HG02943 (cell line): ENCODE measurements around the gene MKX.
"Not testable (repeated sequence)": the region's sequence is repeated elsewhere in the genome, so short reads cannot be mapped to it uniquely, and the experiment has no call there.

Experiments
- ATAC-seq: cut with Tn5 transposase; IDR thresholded peaks from one replicate; pipeline ENCODE4 v1.9.1; 2021; ENCODE audit warnings: mild to moderate bottlenecking, low read depth, moderate library complexity; ENCODE audit not compliant: unreplicated experiment

Gene MKX

DNA sequence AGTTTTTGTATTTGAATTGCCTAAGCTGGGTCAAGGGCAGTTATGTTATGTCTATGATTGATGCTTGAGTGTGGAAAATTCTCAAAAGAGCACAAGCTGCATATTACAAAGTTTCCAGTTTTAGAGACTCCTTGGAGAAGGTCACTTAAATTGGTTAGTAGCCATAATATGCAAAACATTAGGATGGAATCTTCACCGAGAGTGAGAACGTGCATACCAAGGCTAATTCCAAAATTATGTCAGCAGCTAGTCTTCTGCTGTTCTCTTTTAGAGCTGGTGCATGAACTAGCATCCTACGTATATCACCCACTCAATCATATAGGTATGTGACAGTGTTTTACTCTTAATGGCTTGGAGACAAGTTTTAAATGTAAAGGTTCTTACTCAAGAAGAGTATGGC, 49.2 kb downstream of the MKX start:
- ATAC-seq: no peak

DNA sequence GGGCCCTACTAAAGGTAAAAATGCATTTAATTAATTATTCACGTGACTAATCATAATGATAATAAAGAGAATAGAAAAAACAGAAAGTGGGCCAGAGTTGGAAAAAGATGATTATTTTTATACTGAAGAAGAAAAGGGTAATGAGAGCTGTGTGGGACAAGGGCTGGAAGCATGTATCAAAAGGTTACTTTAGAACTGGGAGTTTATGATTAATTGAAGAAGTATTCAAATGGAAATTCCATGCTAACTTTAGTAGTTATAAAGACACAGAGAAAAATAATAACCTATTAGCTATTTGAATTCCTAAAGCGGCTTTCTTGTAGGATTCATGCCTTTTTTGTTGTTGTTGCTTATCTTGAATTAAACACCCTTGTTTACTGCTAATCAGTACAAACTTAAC, 49.9 kb downstream of the MKX start:
- ATAC-seq: no peak

DNA sequence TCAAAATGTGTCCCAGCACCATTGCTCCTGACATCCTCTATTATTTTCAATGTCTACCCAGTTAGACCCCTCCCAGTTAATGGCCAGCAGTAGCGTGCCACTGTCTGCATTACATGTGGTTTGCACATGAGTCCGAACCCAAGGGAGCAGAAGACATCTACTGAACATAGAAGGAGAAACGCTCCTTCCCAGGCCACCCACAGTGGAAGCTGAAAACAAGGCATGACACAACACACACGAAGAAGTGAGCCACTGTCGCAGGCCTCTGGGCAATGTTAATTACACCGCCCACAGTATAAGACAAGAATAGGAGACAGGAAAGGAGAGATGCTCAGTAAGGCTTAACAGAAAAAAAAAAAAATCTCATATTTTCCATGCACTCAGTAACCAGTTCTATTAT, 50.5 kb downstream of the MKX start:
- ATAC-seq: no peak

DNA sequence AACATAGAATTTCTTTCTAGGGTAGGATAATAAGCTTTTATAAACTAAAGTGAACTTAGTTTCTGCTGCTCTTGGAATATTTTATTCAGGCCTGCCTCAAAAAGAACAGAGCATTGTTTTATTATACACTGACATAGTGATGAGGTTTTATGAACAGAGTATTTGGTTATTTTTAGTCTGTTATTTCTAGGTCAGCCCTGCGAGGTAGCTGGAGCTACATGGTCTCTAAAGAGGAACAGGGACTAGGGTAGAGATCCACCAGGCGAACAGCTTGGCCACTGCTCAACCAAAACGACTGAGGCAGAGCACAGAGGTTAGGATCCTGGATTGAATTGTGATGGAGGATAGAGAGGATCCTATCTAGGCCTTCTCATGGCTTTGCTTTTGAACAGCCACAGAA, 53.0 kb downstream of the MKX start:
- no peak for ATAC-seq

DNA sequence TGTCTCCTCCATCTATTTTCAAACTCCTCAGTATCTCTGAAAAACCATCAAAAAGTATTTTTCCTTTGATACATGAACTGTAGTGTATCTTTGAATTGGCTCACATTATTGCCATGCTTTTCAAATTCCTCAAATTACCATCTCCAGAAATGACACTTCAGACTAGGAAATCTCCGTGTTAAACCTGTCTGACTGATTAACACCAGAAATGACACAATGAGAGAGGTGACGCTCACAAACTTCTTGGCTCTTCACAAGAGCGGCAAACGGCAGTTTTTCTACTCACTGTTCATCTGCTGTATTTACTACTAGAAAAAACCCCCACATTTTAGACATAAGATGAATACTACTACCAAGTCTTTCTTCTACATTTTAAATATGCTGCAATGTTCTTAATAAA, 56.6 kb downstream of the MKX start:
- ATAC-seq: no peak

DNA sequence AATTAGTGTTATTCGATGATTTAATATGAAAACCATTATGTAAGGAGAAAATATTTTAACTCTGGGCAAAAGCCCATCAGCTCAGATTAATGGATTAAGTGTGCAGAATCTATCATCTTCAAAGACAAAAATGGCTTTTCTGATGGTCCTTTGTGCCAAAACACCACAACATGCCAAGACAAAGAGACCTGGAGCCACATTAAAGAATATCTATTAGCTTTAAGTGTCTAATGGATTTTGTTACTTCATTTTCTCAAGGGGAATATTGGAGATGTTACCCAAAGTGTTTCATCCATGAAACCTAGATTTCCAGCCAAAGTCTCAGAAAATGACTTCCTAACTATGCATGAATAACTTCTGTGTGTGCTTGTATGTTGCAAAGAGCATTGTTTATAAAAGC, 57.3 kb downstream of the MKX start:
- ATAC-seq: no peak

DNA sequence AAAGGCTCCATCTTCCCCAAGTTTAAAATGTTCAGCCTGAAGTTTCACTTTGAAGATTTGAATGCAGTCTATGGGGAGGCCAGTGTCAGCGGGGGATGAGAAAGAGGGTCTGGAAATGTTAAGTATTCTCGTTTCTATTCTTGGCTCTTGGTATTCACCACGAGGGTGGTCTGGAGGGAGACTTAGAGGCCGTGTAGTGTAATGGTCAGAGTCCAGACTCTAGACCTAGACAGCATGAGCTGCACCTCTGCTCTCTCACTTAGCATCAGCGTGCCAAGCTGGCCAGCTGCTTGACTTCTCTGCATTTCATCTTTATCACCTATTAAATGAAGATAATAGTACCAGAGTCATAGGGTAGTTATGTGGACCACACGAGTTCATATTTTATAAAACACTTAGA, 57.9 kb downstream of the MKX start:
- no peak for ATAC-seq

DNA sequence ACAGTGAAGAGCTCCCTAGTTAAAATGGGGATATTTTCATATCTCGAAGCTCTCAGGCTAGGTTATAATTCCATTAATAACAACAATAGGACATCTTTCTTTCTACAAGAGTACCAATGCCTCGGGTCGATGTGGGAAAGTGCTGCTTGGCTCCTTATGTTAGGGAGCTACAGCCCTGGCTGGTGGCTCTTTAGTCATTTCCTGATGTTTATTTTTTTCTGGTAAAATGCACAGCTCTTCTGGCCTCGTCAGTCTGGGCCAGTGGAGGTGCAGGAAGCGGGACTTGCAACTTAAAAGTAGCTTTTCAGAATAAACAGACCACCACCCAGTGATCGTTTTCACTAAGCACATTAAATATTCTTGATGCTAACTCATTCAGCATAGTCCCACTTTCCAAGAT, 58.3 kb downstream of the MKX start:
- ATAC-seq: no peak

DNA sequence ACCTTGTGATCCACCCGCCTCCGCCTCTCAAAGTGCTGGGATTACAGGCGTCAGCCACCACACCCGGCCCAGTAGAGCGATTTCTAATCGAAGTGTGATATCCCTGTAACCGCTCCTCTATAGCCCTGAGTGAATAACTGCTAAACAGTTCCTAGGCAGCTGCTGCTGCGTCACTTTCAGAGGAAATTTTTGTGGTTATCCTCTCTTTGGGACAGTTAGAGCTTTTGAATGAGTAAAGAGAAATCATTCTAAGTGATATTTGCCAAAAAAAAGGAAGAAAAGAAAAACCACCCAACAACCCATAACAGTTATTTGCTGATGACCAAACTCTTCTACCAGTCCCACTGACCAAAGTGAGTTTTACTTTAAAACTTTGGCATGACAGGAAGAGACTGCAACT, 59.9 kb downstream of the MKX start:
- no peak for ATAC-seq

DNA sequence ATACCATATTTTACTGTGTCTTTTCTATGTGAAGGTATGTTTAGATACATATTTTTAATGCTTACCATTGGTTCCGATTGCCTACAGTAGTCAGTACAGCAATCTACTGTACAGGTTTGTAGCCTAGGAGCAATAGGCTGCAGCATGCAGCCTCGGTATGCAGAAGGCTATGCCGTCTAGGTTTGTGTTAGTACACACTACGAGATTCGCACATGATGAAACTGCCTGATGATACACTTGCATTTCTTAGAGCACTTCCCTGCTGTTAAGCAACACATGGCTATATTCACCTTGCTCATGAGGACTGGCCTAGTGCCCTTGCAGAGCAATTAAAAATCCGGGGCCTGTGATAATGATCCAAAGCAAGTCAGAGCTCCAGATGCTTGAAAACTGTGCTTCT, 62.4 kb downstream of the MKX start:
- ATAC-seq: no peak

DNA sequence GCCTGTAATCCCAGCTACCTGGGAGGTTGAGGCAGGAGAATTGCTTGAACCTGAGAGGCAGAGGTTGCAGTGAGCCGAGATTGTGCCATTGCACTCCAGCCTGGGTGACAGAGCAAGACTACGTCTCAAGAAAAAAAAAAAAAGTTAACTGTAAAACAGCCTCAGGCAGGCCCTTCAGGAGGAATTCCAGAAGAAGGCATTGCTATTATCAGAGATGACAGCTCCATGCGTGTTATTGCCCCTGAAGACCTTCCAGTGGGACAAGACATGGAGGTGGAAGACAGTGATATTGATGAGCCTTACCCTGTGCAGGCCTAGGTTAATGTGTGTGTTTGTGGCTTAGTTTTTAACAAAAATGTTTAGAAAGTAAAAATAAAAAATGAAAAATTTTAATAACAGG, 63.8 kb downstream of the MKX start:
- ATAC-seq: not testable (repeated sequence)

DNA sequence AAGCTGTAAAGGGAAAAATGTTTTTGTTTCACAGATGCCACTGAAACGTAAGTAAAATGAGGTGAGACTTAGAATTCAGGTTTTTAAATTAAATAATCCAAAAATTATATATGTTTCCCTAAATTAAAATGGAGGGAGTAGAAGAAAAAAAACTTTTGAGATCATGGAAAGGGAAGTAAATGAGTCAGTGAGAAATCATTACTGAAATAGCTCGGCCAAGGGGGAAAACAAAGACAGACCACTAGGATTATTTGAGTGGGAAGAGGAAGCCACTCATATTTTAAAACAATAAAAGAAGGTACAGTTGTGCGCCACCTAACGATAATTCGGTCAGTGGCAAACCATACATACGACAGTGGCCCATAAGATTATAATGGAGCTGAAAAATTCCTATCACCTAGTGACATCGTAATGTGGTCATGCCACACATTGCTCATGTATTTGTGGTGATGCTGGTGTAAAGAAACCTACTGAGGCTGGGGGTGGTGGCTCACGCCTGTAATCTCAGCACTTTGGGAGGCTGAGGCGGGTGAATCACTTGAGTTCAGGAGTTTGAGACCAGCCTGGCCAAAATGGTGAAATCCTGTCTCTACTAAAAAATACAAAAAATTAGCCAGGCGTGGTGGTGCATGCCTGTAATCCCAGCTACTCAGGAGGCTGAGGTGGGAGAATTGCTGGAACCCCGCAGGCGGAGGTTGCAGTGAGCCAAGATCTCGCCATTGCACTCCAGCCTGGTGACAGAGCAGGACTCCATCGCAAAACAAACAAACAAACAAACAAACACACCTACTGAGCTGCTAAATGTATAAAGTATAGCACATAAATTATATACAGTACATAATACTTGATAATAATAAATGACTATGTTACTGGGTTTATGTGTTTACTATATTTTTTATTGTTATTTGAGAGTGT, 64.7 kb downstream of the MKX start:
- ATAC-seq: no peak

DNA sequence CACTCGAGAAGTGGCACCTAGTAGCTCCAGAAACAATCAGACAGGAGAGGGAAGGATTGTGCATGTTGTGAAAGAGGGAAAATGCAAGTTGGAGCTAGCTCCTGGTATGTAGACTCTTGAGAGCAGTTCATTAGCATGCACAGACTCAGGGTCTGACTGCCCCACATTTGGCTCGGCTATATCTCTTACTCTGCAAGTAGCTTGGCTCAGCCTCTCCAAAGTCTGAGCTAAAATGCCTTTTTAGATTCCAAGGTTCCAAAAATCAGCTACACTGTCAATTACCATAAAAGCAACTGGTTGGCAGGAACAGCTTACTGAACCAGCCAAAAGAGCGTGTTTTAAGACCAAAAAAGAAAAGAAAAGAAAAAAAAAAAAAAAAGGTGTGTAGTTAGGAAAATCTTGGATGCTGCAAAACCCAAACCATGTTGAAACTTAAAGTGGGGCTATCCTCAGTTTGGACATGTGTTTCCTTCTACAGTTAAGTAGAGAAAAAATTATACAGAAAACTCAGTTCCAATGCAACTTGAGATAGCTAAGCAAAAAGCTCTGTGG, 65.5 kb downstream of the MKX start:
- ATAC-seq: no peak

DNA sequence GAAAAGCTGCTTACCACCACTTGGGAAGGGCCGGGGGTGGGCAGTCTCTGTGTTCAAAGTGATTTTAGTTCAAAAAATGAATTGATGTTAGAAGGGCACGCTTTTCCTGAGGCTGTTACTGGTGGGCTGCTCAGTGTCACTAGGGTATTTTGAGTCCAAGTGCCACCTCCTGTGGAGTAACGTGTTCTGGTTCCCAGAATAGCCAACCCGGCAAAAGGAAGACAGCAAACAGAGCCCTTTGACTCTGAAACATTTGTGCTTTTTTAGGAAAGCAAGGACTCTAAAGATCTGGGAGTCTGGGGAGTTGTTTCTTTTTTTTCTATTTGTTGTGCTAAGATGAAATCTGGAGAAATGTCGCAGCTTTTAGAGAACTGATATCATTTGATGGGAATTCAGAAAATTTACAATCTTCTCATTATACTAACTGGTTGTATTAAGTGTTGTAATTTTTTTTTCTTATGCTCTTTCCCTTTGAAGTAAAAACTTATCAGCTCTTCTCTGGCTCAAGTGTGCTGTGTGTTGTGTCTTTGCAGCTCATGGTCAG, 66.2 kb downstream of the MKX start:
- ATAC-seq: no peak

DNA sequence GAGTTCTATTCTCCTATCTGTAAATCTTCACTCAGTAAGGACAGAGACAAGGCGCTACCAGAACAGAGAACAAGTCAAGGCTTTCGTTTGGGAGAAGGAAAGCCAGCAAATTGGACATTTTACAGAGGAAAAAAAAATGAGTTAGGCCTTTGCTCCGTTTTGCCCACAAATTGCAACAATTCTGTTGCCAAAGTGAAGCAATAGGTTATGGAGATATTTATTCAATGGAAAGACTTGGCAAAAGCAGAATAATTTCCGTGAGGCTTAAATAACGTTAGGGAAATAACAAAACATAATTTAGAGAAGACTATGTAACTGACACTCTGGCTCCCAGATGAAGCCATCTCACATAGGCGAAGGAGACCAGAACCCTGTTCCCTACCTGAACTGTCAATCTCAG, 67.5 kb downstream of the MKX start:
- no peak for ATAC-seq

DNA sequence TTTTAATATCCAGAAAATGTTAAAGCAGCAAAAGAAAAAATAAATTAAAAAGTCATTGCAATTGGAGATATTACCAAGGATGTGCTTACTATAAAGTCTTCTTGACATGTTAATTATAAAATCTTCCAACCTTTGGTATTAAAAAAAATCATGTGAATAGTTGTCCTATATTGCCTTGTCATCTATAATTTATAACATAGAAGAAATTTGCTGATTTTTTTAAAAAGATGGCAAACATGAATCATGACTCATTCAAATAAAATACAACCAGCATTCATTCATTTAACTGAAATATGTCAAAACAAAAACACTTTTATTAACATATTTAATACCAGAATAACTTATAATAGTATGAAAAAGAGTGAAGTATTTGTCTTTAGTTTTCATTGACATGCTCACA, 72.6 kb downstream of the MKX start:
- ATAC-seq: no peak

DNA sequence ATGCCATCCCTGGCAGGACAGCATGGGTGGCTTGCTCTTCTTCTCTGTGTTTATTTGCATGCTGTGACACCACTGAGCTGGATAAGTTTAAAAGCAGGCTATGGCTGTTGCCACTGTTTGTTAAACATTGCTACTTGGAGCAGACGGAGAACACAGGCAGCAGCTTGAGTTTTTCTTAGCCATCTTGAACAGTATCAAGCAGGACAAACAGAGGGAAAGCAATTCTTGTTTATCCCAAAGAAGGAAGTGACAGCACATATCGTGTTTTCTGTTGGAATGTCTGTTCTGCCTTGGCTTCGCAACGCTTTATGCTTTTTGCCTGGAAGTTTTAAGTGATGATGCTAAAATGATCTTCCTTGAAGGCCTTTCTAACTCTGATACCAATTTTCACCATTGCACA, 73.8 kb downstream of the MKX start:
- ATAC-seq: no peak

DNA sequence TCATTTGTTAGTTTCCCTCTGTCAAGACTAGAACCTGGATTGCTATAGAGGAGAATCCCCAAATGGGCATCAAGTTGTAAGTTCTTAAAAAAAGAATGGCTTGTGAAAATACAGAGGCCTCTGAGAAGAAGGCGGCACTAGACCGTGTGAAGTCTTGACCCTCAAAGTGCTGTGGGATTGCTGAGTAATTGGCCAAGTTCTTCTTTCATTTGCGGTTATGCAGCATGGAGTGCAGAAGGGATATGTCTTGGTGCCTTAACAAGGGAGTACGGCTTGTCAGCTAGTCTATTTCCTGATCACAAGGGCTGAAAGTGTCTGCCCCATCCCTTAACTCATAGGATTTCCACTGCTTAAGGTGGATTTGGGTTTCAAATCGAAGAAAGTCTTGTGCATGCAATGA, 81.2 kb downstream of the MKX start:
- ATAC-seq: no peak

DNA sequence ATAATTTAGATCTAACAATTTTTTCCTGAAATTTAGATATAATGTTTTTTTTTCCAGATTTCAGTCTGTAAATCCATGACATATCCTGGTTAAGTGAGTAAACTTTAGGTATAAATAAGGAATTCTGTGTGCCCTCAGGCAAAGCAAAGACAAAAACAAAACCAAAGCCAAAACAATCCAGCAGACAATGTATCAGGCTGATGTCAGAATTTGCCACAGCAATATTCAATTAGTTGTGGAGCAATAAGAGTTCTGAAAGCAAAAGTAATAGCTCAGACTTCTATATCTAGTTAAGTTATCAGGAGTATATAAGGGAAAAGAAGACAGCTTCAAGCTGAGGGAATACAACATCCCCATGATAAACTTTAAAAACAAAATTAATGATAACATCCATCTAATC, 82.0 kb downstream of the MKX start:
- ATAC-seq: no peak

DNA sequence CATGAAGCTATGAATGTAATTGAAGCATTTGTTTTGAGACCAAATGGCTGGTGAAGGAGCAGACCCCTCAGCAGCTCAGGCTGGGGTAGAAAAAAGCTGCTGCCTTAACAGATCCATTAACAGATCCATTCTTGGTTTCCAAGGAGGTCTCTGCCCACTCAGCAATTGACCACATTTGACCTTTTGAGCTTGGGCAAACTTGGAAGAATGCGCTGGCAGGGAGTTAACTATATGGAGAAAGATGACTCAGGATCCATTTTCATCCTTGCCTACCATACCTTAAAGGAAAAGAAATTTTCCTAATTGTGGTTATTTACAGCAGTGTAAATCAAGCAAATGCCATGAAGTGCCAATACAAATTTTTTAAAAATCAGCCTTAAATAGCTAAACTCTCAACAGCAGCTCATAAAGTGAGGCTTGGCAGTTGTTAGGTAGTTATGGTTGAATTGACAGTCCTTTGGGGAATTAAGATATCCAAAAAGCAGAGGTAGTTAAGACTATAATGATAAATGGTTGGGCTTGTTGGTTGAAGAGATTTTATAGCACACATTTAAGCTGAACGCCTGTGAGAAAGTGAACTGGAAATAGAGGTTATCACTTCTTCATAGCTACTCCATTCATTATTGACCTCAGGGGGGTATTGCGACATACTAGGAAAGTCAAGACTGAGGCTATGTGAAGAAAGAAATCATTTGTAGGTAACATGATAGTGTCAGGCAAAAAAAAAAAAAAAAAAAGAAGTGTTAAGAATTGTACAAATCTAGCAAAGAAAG, 83.9 kb downstream of the MKX start:
- ATAC-seq: no peak

DNA sequence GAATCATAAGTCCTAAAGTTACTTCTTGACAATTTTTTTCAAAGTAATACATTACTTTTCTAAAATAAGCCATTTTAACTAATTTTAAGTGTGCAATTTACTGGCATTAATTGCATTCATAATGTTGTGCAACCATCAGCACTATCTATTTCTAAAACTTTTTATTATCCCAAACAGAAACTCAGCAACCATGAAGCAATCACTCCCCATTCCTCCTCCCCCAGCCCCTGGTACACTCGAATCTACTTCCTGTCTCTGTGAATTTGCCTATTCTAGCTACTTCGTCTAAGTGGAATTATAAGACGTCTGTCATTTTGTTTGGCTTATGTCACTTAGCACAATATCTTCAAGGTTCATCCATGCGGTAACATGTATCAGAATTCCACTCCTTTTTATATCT, 84.9 kb downstream of the MKX start:
- no peak for ATAC-seq
